Activated T-cell treated with anti-CD3 and anti-CD28 coated beads, Interleukin-2, amount 50 U/mL, for 1 hour (primary cell): ENCODE measurements around the gene ARL4A.

ENCODE experiments used
- DNase-seq: peaks from one replicate; pipeline ENCODE4 v3.0.0-alpha.2; 2020

Gene ARL4A

DNA sequence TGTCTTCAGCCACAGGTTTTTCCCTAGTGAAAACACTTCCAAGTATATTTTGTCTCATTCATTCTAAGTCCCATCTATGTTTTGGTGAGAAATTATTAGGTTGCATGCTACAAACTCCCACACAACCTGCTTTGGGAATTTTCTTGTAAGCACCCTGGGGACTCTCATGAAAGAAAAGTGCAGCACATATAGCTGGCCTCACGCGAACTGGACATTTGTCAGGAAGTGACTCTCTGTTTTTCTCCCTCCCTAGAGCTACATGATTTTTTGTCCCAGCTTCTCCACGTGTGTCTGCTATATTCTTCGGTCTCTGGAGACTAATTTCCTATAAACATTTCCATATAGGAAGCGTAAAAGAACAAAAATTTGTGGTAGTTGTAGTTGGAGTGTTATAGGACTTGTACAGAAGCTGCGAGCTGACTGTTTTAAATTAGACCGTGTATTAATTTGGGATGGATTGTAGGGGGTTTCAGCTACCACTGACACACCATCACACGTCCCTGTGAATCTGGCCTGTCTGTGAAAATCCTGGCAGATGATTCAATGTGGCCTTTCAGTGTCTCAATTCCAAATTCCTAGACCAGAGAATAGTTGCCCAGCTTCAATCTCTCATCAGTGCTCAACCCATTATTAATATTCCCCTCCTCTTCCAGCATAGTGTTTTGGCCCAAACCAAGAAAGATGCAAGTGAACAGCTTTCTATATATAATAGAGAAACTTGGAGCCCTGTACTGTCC, 40.2 kb downstream of the ARL4A start:
- no peak for DNase-seq

DNA sequence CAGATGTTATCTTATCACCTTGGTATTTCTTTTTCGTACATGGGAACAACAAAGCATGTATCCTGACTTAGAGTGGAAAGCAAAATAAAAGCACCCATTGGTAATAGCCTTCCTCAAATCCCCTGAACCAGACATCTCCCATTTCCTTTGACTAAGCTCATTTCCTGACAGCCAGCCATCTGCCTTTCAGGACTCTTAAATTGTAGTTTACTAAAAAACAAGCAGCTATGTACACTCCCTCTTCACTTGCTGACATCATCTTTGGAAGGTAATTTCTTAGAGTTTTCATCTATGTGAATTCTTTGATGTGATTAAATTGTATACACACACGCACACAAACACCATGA, 40.7 kb downstream of the ARL4A start:
- no peak for DNase-seq

DNA sequence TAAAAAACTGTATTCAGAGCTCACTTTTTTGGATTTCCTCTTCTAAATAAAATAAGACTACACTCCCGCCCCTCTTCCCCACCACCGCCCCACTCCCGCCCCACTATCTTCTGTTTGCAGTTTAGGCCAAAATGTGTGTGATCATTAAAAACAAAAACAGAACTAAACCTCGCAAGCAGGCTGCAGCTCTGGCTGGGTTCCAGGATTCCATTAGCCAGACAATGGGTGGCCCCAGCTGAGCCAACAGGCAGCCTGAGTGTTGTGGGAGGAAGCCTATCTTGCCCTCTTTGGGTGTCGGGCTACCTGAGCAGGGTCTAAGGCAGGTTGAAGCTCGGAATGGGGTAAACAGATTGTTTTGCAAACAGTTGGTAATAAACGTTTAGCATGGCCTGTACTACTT, 41.7 kb downstream of the ARL4A start:
- DNase-seq: no peak

DNA sequence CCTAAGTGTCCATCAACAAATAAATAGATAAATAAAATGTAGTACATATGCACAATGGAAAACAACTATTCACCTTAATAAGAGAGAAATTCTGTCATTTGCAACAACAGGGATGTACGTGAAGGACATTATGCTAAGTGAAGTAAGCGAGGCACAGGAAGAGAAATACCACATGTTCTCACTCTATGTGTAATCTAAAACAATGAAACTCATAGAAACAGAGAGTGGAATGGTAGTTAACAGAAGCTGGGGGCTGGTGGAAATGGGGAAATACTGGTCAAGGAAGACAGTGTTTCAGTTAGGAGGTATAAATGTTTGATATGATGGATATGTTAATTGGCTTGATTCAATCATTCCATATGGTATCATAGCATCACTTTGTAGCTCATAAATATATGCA, 43.1 kb downstream of the ARL4A start:
- no peak for DNase-seq

DNA sequence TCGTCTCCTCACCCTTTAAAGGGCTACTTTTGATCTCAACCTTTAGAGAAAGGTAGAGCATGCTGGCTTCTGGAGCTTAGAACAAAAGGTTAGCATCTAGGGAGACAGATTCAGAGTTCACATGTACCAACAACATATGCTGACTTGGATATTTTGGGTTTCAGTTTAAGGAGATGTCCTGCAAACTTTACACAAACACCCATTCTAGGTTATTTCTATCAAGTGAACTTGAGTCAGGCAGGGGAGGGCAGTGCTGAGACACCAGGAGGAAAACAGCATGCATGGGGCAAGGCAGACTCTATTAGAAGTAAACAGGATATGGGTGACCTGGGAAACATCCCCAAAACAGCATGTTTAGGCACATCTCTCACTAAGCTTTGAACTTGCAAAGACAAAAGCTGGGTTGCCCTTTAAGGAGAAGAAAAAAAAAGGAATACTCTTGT, 43.8 kb downstream of the ARL4A start:
- no peak for DNase-seq

DNA sequence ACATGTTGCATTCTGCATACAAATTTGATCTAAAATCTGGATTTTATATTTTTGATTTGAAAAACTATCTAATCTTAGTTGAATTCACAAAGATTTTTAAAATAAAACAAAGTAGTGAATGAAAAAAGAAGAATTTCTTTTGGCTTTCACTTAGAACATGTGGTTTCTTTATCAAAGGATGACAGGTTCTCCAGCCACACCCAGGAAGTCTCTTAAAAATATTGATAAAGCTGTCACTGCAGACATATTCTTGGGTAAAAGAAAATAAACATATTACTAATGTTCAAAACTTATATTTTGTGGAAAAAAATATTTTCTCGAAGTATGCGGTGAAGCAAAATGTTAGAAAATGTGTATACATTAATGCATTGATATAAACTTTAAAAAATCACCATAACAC, 44.3 kb downstream of the ARL4A start:
- DNase-seq: no peak

DNA sequence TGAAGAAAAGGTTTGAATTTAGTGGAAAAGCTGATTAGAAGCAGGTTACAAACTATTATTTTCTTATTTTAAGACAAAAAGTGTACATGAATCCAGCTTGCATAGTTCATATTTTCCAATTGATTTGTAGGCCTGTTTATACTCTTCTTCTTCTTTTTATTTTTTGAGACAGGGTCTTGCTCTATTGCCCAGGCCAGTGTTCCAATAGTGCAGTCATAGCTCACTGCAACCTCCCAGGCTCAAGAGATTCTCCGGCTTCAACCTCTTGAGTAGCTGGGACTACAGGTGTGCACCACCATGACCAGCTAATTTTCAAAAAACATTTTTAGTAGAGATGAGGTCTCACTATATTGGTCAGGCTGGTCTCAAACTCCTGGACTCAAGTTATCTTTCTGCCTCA, 45.0 kb downstream of the ARL4A start:
- DNase-seq: no peak

DNA sequence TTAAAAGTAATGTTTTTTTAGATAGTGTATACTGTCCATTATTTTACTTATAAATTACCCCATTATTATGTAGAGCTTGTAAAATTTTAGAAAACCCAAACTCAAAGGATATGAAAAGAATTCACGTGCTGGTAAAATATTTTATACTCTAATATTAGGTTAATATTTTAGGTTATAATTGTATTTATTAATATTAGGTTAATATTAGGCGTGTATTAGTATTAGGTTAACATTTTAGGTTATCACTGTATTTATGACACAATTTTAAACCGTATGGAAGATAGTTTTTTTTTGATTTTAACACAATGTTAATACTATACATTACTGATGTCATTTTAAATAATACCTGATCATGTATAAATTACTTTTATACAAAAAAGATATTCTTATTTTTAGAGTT, 48.5 kb downstream of the ARL4A start:
- no peak for DNase-seq

DNA sequence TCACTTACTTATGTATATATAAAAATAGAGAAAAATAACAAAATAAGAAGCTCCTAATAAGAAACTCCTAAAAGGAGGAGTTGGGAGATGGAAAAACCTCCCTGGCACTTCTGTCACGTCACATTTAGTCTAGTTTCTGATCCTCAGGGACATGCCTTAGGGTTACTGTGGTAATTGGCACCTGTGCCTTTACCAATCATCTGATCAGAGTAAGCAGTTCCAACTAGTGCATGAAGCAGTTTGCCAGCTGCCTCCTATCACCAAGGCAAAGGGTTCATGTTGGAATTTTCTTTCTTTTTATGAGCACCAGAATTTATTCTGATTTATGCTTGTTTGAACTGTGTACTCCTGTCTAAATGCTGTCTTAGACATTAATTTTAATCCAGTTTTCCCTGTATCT, 49.9 kb downstream of the ARL4A start:
- no peak for DNase-seq

DNA sequence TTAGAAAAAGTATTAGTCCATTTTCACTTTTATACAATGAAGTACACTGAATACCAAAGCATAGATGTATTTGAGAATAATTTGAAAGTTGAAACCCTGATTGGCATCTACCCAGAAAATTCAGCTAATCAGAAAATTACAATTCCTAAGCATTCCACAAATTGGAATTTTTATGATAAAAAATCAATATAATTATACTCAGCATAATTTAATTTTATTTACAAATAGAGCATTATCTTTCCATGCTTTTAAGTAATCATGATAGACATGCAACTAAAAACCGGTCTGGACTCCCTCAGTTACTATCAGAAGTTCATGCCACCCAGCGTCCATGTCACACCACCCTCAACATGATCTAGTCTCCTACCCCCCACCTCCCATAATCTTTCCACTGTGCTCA, 50.4 kb downstream of the ARL4A start:
- DNase-seq: no peak

DNA sequence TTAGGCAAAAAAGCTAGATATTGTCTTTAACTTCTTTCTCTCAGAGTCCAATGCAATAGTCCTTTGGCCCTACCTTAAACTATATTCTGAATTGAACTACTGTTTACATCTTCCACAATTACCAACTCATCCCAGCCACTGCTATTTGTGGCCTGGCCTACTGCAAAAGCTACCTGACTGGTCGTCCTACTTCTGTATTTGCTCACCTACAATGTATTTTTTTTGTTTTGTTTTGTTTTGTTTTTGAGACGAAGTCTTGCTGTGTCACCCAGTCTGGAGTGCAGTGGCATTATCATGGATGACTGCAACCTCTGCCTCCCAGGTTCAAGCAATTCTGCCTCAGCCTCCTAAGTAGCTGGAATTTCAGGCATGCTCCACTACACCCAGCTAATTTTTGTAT, 51.2 kb downstream of the ARL4A start:
- DNase-seq: no peak
